HG03025 (cell line): ENCODE results near the gene OBI1.
"Not testable (repeated sequence)": the region's sequence is repeated elsewhere in the genome, so short reads cannot be mapped to it uniquely, and the experiment has no call there.

Source experiments
- ATAC-seq: cut with Tn5 transposase; IDR thresholded peaks from one replicate; pipeline ENCODE4 v1.9.1; 2021; ENCODE audit warnings: mild to moderate bottlenecking, moderate library complexity; ENCODE audit not compliant: unreplicated experiment, low FRiP score

The OBI1 gene

DNA sequence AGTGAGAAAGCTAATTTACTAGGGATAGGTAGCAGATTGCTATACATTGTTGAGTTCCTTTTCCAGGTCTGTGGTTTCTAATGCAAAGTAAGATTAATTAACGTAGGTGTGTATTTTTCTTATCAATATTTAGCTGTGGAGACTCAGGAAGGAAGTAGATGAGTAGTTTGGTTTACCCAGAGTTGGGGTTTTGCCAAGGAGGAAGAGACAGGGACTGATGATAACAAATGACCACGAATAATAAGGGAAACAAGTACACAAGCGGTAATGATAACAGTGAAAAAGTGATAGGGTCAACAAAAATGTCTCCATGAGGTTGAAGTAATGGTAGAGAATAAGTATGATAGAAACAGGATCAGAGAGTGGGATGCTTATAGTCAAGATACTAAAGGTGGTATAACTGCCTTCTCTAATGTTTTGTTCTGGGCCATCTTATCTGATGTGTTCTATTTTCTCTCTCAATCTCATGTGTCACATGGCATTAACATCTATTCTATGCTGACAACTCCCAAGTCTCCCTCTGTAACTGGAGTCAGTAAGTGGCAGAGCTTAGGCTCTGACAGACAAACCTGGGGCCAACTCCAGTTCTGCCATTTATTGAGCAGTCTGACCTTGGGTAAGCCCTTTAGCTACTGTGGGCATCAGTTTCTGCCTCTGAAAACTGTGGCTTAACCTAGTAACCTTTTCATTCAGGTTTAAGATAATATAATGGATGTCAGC, 8.8 kb downstream of the OBI1 start:
- no peak for ATAC-seq

DNA sequence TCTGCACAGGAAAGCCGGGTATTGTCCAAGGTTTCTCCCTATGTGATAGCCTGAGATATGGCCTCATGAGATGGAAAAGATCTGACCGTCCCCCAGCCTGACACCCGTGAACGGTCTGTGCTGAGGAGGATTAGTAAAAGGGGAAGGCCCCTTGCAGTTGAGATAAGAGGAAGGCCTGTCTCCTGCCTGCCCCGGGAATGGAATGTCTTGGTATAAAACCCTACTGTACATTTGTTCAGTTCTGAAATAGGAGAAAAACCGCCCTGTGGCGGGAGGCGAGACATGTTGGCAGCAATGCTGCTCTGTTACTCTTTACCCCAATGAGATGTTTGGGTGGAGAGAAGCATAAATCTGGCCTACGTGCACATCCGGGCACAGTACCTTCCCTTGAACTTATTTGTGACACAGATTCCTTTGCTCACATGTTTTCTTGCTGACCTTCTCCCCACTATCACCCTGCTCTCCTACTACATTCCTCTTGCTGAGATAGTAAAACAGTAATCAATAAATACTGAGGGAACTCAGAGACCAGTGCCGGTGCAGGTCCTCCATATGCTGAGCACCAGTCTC, 11.8 kb downstream of the OBI1 start:
- not testable (repeated sequence) for ATAC-seq

DNA sequence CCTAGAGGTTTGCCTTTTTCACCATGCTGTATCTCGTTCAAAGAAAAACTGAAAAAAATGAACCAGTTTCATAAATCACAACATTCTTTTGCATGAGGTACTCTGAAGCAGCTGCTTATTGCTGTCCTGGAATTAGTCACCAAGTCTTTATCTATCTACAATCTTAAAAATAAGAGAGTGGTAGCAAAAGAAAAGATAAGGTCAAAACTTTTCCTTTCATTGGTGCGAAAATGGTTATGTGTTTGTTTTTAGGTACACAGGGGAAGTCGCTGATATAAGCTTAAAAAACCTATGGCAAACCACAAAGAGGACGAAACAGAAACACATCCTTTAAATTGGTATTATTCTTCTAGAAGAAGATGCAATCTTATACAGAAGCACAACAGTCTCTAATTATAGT, 20.7 kb downstream of the OBI1 start:
- ATAC-seq = peak; percentile 80

DNA sequence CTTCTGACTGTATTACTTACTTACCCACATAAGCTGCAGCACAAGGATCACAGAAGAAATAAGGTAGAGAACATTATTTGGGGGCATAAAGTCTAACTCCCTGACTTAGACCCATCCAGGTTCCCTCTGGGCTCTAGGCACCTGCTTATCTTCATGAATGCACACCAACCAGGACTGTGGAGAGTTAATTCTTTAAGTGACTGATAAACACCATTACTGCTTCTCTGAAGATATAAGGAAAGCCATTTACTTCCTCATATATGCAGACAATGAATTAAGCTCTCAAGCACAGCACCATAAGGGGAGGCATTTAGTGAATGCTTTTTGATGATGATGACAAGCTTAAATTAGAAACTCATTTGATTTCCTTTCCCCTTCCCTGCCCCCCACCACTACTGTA, 22.5 kb downstream of the OBI1 start:
- ATAC-seq = no peak

- ATAC-seq = no peak
These were observed 26.0 kb downstream of the OBI1 start for GRCh38 chr13:78632996-78633395.

- no peak for ATAC-seq
These were observed 27.9 kb downstream of the OBI1 start for GRCh38 chr13:78631077-78631476.

GRCh38 chr13:78630511-78630910, 28.4 kb downstream of the OBI1 start:
- no peak for ATAC-seq

DNA sequence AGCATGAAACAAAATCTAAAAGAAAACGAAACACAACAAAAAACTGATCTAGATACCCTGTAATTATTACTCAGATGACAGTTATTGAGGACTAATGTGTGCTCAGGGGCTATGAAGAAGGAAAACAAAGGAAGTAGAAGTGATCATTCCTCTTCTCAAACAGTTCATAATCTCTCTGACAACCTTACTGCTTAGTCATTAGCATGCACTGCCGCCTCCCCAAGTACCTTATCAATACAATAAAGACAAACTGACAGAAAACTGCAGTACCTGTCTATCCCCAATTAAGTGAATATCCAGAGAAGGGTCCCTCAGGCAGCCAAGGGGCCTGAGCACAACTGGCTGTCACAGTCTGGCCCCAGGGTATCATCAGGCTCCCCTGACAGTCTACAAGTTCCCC, 33.6 kb downstream of the OBI1 start:
- no peak for ATAC-seq

DNA sequence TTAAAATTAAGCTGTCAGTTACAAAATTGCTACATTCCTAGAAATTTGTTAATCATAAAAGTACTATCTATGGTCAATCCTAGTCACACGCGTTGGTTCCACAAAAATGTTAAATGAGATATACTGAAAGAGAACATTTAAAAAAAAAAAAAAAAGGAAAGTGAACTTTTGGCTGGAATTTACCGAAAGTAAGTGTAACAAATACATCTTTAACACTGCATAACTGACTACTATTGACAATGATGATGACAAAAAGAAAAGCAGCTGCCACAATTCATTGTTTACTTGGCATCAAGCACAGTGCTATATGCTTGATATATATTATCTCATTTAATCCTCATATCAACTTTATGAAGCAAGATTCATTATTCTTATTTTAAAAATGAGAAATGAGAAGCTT, 35.8 kb downstream of the OBI1 start:
- no peak for ATAC-seq

DNA sequence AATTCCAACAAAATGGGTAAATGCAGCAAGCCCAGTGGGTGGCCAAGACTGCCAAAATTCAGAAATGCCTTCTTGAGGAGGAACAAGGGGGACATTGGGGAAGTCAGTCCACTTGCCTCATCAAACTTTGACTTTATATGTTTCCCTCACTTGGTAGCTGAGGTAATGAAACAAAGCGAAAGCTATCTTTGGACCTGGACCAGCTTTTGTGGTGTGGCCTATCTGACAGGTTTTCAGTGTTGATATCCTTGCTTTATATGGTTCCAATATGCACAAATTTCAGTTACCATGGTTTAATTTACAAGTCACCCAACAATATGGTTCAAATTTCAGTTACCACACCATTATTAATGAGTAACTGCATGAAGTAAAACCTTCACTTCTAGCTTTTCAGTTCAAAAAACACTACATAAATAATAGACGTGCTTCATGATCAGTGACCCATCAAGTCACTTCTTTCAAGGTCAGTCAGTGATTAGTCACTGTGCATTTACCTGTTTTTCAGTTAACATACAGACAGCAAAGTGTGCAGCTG, 38.0 kb downstream of the OBI1 start:
- ATAC-seq = no peak

GRCh38 chr13:78618411-78618810, 40.5 kb downstream of the OBI1 start:
- ATAC-seq = no peak

DNA sequence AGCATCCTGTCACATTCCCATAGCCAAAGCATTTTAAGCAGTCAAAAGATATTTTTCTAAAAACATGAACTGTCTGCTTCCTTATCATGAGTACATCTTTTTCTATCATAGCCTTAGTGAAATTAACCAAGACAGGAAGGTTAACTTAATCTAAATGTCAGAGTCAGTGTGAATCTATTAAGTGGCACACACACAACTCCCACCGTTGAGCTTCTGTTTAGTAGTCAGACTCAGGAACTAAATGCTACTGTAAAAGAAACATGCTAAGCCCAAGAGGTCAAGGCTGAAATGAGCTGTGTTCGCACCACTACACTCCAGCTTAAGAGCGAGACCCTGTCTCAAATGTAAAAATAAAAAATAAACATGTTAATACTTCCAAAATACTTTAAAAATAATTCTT, 47.9 kb downstream of the OBI1 start:
- no peak for ATAC-seq

DNA sequence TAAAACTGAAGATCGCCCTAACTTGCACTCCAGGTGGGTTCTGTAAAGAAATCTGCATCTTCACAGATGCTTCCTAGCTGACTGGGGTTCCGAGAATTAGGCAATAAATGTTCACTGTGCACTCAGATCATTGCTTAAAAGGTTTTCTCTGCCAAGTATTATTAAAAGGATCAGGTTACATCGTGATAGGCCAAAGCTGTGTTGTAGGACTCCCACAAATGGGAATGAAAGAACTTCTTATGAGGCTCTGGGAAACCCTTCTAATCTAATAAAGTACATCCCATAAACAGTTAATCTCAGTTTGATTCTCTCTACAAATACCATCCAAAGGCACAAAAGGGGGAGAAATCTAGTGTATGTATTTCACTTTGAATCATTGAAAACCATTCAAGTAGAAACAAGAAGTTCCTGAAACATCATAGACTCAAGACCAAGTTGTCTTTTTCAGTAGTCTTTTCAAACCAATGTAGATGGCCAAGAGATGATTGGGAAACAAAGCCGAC, 48.5 kb downstream of the OBI1 start:
- no peak for ATAC-seq

DNA sequence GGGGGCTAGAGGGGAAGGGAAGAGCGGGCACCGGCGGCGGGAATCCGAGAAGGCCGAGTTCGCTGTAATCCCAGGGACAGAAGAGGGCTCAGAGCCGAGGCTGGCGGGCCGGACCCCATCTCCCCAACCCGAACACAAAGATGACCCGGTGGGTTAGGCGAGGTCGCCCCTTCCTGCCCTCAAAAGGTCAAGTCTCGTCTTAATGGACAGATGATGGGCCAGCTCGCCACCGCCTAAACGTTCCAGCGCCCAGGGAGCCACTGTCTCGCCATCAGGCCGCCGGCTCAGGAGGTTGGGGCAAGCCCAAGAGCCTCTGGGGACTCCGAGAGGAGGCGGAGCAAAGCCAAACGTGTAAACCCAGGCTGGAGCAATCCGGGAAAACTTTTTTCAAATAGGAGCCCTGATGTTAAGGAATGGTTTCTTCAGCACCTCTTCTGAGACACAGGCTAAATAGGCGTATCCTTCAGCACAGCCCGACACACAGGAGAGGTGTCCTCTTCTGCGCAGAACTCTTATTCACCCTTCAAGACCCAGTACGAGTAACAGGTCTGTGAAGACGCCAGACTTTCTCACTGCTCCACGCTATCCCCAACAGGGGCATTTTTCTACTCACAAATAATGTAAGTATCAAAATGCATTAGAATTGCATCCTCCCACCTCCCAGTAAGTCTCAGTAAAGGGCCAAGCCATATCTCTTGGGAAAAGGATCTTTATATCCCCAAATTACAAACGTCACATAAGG, 49.3 kb downstream of the OBI1 start:
- no peak for ATAC-seq

GRCh38 chr13:78608688-78609463, 50.1 kb downstream of the OBI1 start:
- ATAC-seq = no peak

GRCh38 chr13:78608252-78608687, 50.7 kb downstream of the OBI1 start:
- no peak for ATAC-seq

DNA sequence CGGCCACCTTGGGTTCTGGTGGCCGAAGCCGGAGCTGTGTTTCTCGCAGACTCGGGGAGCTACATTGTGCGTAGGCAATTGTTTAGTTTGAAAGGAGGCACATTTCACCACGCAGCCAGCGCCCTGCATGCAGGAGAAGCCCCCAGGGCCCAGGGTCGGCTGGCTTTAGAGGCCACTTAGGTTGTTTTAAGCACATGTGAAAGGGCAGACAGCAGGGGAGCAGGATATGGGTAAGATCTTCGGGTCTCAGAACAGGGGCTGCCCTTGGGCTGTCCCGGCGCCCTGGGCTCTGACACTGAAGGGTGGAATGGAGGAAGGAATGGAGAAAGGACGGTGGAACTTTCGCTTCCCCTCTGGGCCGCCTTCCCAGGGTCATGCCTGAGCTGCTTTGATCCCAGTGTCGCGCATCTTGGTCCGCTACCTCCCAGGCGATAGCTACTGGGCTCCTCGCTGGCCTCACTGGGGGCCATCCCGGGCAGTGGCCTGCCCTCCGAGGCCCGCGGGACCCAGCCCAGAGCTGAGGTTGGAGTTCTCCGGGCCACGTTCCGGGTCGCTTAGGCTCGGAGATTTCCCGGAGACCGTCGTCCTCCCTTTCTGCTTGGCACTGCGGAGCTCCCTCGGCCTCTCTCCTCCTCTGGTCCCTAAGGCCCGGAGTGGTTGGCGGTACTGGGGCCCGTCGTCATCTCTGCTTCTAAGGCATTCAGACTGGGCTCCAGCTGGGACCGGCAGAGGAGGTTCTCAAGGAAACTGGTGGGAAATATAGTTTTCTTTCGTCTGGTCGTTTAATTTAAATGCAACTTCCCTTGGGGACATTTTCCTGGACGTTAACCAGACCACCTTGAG, 51.3 kb downstream of the OBI1 start:
- ATAC-seq = no peak

GRCh38 chr13:78606471-78607408, 52.2 kb downstream of the OBI1 start:
- ATAC-seq = no peak
